ENCODE results near the gene GRIK4. TPM values are rescaled to one million over a fixed set of nuclear protein-coding genes. Genes with fewer than 3 reads are reported as not detected.

The GRIK4 gene
- total and polyA plus RNA-seq, 4 donors: 0.41 to 4.9 (median 1.7) TPM

GRCh38 chr11:120823159-120823558 lies 311.6 kb downstream of the GRIK4 start:
- Histone ChIP-seq H3K4me3 (no peak overlapping the region), H3K4me1 (ENCODE audit: control insufficient read depth in 5 of 5, insufficient read depth in 5 of 5, low read length in 5 of 5) (no peaks in the 10 kb centered on the region), H3K9me3 (ENCODE audit: control insufficient read depth in 4 of 4, insufficient read depth in 3 of 4, low read length in 3 of 4) (no peaks in the 10 kb centered on the region), H3K9ac (ENCODE audit: insufficient read depth in 1 of 2, low read length in 2 of 2) (no peak overlapping the region), H3K27ac (ENCODE audit: low read depth in 1 of 2, low read length in 1 of 2) (no peak overlapping the region), H3K27me3 (ENCODE audit: control insufficient read depth in 3 of 3, insufficient read depth in 3 of 3, low read length in 2 of 3) (peaks cover 0 to 3% (median 0%) of the 10 kb centered on the region in 3 donors), H3K36me3 (ENCODE audit: control insufficient read depth in 4 of 4, insufficient read depth in 4 of 4, low read length in 4 of 4) (peaks cover 0 to 3% (median 0%) of the 10 kb centered on the region in 4 donors)
- WGBS, 2 donors: 83 to 88% methylated on average over 5 of the region's 5 CpGs
- no peak for TF ChIP-seq CTCF (IDR thresholded peaks at IDR 0.05; ENCODE audit: control extremely low read depth, extremely low read depth)
- ATAC-seq (ENCODE audit: insufficient read depth, low FRiP score) (no peak), DNase-seq (no peak)

GRCh38 chr11:120824242-120824641 lies 312.7 kb downstream of the GRIK4 start:
- no peak for TF ChIP-seq CTCF (IDR thresholded peaks at IDR 0.05; ENCODE audit: control extremely low read depth, extremely low read depth)
- 94 to 96% methylated on average over 5 of the region's 5 CpGs for WGBS, 2 donors
- ATAC-seq (ENCODE audit: insufficient read depth, low FRiP score): no peak

GRCh38 chr11:120827198-120827597 lies 315.6 kb downstream of the GRIK4 start:
- no peak for TF ChIP-seq CTCF (IDR thresholded peaks at IDR 0.05; ENCODE audit: control extremely low read depth, extremely low read depth)
- ATAC-seq (ENCODE audit: insufficient read depth, low FRiP score) (no peak), DNase-seq (no peak)
- H3K4me3 ChIP-seq: no peak overlapping the region
- H3K27ac ChIP-seq (ENCODE audit: low read depth in 1 of 2, low read length in 1 of 2): no peak overlapping the region
- H3K27me3 ChIP-seq (ENCODE audit: control insufficient read depth in 3 of 3, insufficient read depth in 3 of 3, low read length in 2 of 3): no peaks in the 10 kb centered on the region
- H3K36me3 ChIP-seq (ENCODE audit: control insufficient read depth in 4 of 4, insufficient read depth in 4 of 4, low read length in 4 of 4): no peaks in the 10 kb centered on the region
- 69 to 72% methylated on average over 7 of the region's 7 CpGs for WGBS, 2 donors
- H3K9ac ChIP-seq (ENCODE audit: insufficient read depth in 1 of 2, low read length in 2 of 2): no peak overlapping the region
- no peaks in the 10 kb centered on the region for H3K4me1 ChIP-seq (ENCODE audit: control insufficient read depth in 5 of 5, insufficient read depth in 5 of 5, low read length in 5 of 5)
- no peaks in the 10 kb centered on the region for H3K9me3 ChIP-seq (ENCODE audit: control insufficient read depth in 4 of 4, insufficient read depth in 3 of 4, low read length in 3 of 4)

More at GRCh38 chr11:120824242-120824641, 312.7 kb downstream of the GRIK4 start:
- no peak for DNase-seq
- no peak overlapping the region for H3K9ac ChIP-seq (ENCODE audit: insufficient read depth in 1 of 2, low read length in 2 of 2)
- no peak overlapping the region for H3K27ac ChIP-seq (ENCODE audit: low read depth in 1 of 2, low read length in 1 of 2)
- H3K36me3 ChIP-seq (ENCODE audit: control insufficient read depth in 4 of 4, insufficient read depth in 4 of 4, low read length in 4 of 4): peaks cover 0 to 3% (median 0%) of the 10 kb centered on the region in 4 donors
- no peak overlapping the region for H3K4me3 ChIP-seq
- H3K27me3 ChIP-seq (ENCODE audit: control insufficient read depth in 3 of 3, insufficient read depth in 3 of 3, low read length in 2 of 3): no peaks in the 10 kb centered on the region
- H3K9me3 ChIP-seq (ENCODE audit: control insufficient read depth in 4 of 4, insufficient read depth in 3 of 4, low read length in 3 of 4): no peaks in the 10 kb centered on the region
- no peaks in the 10 kb centered on the region for H3K4me1 ChIP-seq (ENCODE audit: control insufficient read depth in 5 of 5, insufficient read depth in 5 of 5, low read length in 5 of 5)

- Histone ChIP-seq H3K9me3 (ENCODE audit: control insufficient read depth in 4 of 4, insufficient read depth in 3 of 4, low read length in 3 of 4) (no peaks in the 10 kb centered on the region), H3K4me1 (ENCODE audit: control insufficient read depth in 5 of 5, insufficient read depth in 5 of 5, low read length in 5 of 5) (no peaks in the 10 kb centered on the region), H3K27ac (ENCODE audit: low read depth in 1 of 2, low read length in 1 of 2) (no peak overlapping the region), H3K9ac (ENCODE audit: insufficient read depth in 1 of 2, low read length in 2 of 2) (no peak overlapping the region), H3K27me3 (ENCODE audit: control insufficient read depth in 3 of 3, insufficient read depth in 3 of 3, low read length in 2 of 3) (no peaks in the 10 kb centered on the region), H3K36me3 (ENCODE audit: control insufficient read depth in 4 of 4, insufficient read depth in 4 of 4, low read length in 4 of 4) (no peaks in the 10 kb centered on the region), H3K4me3 (no peak overlapping the region)
- DNase-seq: no peak
- WGBS, 2 donors: 76 to 79% methylated on average over 3 of the region's 3 CpGs
- ATAC-seq (ENCODE audit: insufficient read depth, low FRiP score): no peak
- TF ChIP-seq CTCF (IDR thresholded peaks at IDR 0.05; ENCODE audit: control extremely low read depth, extremely low read depth): no peak
Measured at GRCh38 chr11:120827820-120828219, 316.3 kb downstream of the GRIK4 start.

Data from lung (tissue), 12 donors.